Measurements from ENCODE around the gene PANK1.

DNA sequence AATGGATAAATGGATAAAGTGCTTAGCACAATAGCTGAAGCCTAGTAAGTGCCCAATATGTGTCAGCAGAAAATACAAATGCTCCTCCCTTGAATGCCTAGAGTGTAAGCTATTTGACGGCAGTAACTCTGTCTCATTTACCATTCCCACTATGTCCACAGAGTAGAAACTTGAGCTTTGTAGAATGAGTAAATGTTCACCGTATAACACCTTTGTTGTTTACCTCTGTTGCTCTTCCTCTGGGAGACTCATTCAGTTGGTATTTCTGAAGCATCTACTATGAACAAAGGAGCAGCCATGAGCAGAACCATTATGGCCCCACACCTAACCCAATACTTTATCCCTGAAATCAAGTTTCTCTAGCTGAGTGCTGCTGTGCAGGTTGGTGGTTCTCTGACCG lies 101.2 kb downstream of the PANK1 start:
- TF ChIP-seq, protein P1, sequence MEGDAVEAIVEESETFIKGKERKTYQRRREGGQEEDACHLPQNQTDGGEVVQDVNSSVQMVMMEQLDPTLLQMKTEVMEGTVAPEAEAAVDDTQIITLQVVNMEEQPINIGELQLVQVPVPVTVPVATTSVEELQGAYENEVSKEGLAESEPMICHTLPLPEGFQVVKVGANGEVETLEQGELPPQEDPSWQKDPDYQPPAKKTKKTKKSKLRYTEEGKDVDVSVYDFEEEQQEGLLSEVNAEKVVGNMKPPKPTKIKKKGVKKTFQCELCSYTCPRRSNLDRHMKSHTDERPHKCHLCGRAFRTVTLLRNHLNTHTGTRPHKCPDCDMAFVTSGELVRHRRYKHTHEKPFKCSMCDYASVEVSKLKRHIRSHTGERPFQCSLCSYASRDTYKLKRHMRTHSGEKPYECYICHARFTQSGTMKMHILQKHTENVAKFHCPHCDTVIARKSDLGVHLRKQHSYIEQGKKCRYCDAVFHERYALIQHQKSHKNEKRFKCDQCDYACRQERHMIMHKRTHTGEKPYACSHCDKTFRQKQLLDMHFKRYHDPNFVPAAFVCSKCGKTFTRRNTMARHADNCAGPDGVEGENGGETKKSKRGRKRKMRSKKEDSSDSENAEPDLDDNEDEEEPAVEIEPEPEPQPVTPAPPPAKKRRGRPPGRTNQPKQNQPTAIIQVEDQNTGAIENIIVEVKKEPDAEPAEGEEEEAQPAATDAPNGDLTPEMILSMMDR (IDR thresholded peaks at IDR 0.05): no peak
- no peak for TF ChIP-seq POLR2A (IDR thresholded peaks at IDR 0.05)

All from uterus (tissue), 2 donors.